Measurements from ENCODE around the gene CRAMP1. TPM values are rescaled to one million over a fixed set of nuclear protein-coding genes. Genes with fewer than 3 reads are reported as not detected.

CRAMP1 gene
- total RNA-seq, 2 donors from 2014 or later, result 16.5 to 19.5 TPM

DNA sequence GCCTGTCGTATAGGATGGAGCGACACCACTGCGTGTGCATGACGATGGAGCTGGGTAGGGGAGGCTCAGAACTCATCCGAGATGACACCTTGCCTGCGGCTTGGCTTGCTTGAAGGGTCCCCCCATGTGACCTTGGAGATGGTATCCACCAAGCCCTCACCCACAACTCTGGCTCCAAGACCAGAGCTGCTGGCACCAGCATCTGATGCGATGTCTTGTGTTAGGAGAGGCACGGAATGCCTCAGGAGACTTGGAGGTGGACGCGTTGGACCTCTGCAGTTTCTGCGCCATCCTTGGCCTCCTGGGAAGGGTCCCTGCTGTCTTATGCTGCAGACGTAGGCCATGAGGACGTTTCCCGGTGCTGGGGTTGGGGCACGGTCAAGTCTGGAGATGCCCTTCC, 7.8 kb downstream of the CRAMP1 start:
- ATAC-seq, result no peak
- DNase-seq (ENCODE audit: low spot score in 2 of 2), result no peak
- Mint-ChIP-seq H3K27ac (peak overlapping the region in 1 of 2 donors; percentile 8), H3K36me3 (peaks cover 3 to 9% of the 10 kb centered on the region in 2 donors), H3K9me3 (no peaks in the 10 kb centered on the region)

DNA sequence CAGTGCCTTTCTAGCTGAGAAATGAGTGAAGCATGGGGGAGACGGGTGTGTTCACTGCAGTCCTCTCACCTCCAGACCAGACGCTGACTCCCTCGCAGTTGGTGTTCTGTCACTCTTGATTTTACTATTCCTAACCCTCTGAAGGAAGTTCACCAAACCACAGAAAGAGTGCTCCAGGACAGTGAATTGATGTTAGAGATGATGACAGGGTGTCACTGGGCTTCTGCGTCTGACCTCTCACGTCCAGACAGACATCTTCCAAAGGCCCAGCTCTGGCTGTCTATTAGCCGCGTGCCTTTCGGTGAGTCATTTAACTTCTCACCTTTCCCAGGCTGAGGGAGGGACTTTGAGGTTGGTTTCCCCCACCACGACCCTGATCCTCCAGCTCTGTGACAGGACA, 8.2 kb downstream of the CRAMP1 start:
- peaks cover 0 to 5% of the 10 kb centered on the region in 2 donors for H3K36me3 Mint-ChIP-seq
- DNase-seq (ENCODE audit: low spot score in 2 of 2), result peak in 1 of 2 donors; percentile 6
- ATAC-seq, result peak; percentile 81 to 88
- no peak overlapping the region for H3K27ac Mint-ChIP-seq
- no peaks in the 10 kb centered on the region for H3K9me3 Mint-ChIP-seq

DNA sequence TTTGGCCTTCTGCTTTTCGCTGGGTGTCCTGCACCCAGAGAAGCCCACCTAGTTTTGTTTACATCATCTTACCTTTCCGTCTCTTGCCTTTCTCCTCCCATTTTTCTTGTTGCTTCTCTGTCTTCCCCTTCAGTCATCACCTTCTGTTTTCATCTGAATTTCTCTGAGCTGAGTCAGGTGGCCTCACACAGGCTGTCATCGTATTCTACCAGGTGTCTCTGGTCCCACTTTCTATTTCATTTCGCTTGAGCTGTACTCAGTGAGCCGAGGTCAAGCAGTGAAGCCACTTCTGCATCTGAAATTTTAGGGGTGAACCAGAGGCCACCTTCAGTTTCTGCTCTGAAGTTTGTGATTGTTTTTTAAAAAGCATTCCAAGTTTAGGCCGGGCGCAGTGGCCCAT, 9.7 kb downstream of the CRAMP1 start:
- DNase-seq (ENCODE audit: low spot score in 2 of 2), result no peak
- Mint-ChIP-seq H3K9me3 (no peaks in the 10 kb centered on the region), H3K36me3 (peaks cover 0 to 3% of the 10 kb centered on the region in 2 donors), H3K27ac (no peak overlapping the region)
- ATAC-seq, result no peak

DNA sequence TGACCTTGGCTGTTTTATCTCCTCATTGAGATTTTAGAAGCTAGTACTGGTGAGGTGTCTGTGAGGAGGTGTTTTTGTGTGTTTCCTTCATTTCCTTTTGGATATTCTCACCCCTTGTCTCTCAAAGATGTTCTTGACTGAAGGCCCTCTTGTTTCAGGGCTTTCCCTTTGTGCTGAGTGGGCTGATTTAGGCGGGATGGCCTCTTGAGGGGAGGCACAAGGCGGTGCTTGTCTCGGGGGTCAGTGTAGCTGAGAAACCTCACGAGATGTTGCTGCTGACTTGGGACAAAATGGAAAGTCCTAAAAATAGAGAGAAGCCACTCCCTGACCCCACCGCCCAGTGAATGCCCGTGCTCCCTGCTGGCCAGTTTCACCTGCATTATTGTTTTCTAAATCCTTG, 14.2 kb downstream of the CRAMP1 start:
- Mint-ChIP-seq H3K27ac (peak overlapping the region in 1 of 2 donors; percentile 66), H3K36me3 (peaks cover 0 to 7% of the 10 kb centered on the region in 2 donors), H3K9me3 (no peaks in the 10 kb centered on the region)
- DNase-seq (ENCODE audit: low spot score in 2 of 2), result no peak
- ATAC-seq, result no peak

DNA sequence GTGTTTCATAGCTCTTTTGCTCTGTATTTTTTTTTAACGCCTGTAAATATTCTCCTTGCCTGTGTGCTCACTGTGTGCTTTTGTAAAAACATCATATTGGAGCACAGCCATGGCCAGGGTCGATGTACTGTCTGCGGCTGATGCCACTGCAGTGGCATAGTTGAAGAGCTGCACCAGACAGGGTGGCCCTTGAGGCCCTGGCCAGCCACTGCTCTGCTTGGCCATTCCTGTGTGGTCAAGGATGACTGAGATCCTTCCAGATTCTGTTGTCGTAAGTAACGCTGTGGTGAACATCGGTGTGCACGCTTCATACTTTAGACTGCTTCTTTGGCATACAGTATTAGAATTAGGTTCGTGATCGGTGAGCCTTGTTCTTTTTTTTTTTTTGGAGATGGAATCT, 14.6 kb downstream of the CRAMP1 start:
- Mint-ChIP-seq H3K27ac (peak overlapping the region in 1 of 2 donors; percentile 66), H3K36me3 (peaks cover 0 to 7% of the 10 kb centered on the region in 2 donors), H3K9me3 (no peaks in the 10 kb centered on the region)
- DNase-seq (ENCODE audit: low spot score in 2 of 2) (no peak), ATAC-seq (no peak)

DNA sequence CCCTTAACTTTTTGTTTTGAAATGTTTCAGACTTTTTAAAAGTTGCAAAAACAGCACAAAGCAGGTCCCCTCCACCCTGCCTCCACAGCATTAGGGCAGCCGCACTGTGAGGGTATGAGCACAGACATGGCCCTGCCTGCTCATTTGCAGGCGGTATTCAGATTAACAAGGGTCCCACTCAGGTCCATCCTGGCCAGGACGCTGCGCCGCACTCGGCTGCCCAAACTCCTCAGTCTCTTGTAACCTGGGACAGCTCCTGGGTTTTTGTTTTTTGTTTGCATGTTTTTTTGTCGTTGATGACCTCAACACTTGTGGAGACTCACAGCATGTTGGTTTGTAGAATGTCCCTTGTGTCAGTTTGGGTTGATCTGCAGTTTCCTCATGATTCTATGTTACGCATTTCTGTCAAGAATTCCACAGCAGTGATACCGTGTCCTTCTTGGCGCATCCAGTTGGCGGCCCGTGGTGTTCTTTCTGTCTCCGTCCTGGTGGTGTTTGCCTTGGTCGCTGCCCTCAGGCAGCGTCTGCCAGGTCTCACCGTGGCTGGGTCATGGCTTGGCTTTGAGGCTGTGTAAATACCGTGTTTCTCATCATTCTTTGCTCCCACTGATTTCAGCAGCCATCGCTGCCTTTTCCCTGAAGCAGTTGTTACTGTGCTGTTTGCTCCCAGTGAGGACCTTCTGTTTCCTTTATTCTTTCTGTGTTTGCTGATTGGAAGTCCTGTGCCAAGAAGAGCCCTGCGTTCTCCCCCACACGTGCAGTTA, 18.5 kb downstream of the CRAMP1 start:
- Mint-ChIP-seq H3K36me3 (peaks cover 5 to 12% of the 10 kb centered on the region in 2 donors), H3K27ac (no peak overlapping the region), H3K9me3 (no peaks in the 10 kb centered on the region)
- ATAC-seq (no peak), DNase-seq (ENCODE audit: low spot score in 2 of 2) (no peak)

DNA sequence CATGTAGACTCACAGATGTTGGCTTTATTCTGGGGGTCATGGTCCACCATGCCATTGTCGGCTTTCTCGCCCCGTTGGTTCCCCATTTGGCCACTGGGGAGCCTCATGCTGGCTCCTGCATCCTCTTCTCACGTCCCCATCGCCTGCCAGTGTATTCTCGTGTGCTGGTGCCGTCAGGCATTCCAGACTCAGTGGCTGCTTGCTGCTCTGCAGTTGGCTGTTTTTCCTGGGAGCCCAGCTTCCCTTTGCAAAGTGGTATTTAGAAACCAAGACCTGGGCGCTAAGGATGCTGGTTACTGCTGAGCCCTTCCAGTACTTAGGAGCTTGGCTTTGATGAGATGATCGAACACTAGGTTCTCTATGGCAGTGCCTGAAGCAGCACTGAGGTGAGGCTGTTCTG, 19.1 kb downstream of the CRAMP1 start:
- Mint-ChIP-seq H3K36me3 (peaks cover 5 to 12% of the 10 kb centered on the region in 2 donors), H3K9me3 (no peaks in the 10 kb centered on the region), H3K27ac (no peak overlapping the region)
- no peak for ATAC-seq
- DNase-seq (ENCODE audit: low spot score in 2 of 2), result no peak

DNA sequence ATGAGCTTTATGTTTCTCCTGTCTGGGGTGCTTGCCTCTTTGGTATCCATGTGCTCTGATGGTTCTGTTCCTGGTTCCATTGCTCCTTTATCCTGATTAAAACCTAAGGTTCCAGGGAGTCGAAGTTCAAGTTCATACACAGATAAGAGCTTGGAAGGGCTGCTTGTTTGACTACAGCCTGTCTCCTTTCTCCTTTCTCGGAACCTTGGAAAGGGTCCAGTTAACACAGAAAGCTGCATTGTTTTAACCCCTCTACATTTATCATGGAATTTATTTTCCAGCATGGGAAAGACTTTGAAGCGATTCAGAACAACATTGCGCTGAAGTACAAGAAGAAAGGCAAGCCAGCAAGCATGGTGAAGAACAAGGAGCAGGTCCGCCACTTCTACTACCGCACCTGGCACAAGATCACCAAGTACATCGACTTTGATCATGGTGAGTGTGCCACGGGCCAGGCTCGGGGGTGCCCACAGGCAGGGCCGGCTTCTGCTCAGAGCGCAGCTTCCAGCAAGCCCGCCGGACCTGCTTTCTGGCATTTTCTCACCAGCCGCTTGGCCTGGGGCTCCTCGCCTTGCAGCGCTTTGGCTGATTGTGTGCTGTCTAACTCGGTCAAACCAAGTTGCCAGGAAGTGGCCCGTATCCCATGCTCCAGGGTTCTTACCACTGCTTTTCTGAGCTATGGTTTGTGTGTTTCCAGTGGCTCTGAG, 19.9 kb downstream of the CRAMP1 start:
- DNase-seq (ENCODE audit: low spot score in 2 of 2) (no peak), ATAC-seq (no peak)
- Mint-ChIP-seq H3K36me3 (peaks cover 5 to 6% of the 10 kb centered on the region in 2 donors), H3K27ac (no peak overlapping the region), H3K9me3 (no peaks in the 10 kb centered on the region)

DNA sequence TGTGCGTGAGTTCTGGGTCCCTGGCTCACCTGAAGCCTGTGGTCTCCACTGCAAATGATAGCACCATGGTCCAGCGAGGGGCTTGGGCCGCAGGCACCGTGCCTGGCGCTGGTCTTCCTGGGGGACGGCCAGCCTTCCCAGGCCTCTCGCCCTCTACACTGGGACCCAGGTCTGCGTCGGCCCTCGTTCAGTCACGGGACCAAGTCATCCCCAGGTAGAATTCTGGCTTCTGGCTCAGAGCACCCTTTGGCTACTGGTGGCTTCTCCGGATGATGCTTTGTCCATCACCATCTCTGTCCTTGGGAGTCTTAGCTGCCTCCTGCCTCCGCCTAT, 20.4 kb downstream of the CRAMP1 start:
- Mint-ChIP-seq H3K36me3 (peaks cover 5% of the 10 kb centered on the region in 2 donors), H3K9me3 (no peaks in the 10 kb centered on the region), H3K27ac (no peak overlapping the region)
- ATAC-seq (no peak), DNase-seq (ENCODE audit: low spot score in 2 of 2) (no peak)

DNA sequence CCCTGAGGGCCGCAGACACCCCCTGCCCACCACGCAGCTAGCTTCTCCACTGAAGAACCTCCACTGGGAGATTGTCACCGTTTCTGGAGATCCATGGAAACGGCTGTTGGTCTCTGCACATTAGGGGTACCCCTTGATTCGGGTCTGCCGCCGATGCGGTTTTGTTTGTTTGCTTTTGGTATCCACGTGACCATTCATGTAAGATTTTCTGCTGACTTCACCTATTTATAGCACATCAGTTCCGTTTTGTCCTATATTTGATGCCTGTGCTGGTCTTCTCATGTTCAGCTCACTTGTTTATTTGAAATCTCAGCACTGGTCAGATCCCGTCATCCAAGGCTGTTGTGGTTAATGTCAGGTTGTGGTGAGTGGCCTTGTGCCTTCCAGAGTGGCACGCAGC, 21.1 kb downstream of the CRAMP1 start:
- no peak for DNase-seq (ENCODE audit: low spot score in 2 of 2)
- Mint-ChIP-seq H3K36me3 (peaks cover 5% of the 10 kb centered on the region in 2 donors), H3K9me3 (no peaks in the 10 kb centered on the region), H3K27ac (peak overlapping the region in 1 of 2 donors; percentile 55)
- ATAC-seq, result no peak

DNA sequence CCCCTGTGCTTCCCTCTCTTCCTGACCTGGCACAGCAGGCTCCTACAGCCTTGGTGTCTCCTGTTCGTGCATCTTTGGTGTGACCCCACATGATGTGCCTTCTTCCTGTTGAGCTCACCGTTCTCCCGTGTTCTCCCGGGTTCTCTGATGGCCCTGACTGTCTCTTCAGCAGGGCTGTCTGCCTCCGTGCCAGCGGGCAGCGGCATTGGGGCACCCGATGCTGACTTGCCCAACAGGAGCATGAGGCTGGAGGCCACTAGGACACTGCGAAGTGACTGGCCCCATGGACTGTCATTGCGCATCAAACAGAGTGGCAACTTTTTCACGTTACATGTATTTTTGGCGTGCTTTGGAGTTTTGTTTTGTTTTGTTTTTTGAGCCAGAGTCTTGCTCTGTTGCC, 22.4 kb downstream of the CRAMP1 start:
- Mint-ChIP-seq H3K27ac (peak overlapping the region; percentile 55 to 68), H3K9me3 (no peaks in the 10 kb centered on the region), H3K36me3 (peaks cover 5% of the 10 kb centered on the region in 2 donors)
- ATAC-seq, result no peak
- DNase-seq (ENCODE audit: low spot score in 2 of 2), result no peak

DNA sequence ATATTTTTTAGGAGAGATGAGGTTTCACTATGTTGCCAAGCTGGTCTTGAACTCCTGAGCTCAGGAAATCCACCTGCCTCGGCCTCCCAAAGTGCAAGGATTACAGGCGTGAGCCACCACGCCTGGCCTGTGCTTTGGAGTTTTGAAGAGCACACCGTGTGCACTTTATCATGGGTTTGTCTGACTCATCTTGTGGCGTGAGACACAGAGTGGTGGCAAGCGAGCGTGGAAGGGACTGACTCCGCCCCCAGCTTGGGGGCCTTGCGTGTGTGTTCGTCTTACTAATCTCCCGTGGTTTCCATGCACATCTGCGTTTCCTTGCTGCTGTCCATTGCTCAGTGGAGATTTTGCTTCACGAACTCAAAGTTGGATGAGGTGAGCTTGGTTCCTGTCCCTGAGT, 22.9 kb downstream of the CRAMP1 start:
- H3K27ac Mint-ChIP-seq, result no peak overlapping the region
- ATAC-seq, result peak in 1 of 2 donors; percentile 44
- peaks cover 5% of the 10 kb centered on the region in 2 donors for H3K36me3 Mint-ChIP-seq
- no peak for DNase-seq (ENCODE audit: low spot score in 2 of 2)
- no peaks in the 10 kb centered on the region for H3K9me3 Mint-ChIP-seq

DNA sequence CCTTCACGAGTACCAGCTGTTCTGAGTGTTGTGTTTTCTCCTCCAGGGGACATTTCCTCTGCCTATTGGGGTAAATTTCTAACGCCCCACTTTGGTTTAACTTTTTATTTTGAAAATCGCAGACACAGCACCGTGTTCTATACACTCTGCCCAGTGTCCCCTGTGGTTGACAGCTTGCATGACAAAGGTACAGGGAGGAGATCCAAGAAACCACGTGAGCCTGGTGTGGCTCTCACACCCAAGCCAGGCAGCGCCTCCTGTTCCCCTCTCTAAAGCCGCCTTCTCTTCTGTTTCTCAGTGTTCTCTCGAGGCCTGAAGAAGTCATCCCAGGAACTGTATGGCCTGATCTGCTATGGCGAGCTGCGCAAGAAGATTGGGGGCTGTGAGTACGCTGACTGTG, 25.4 kb downstream of the CRAMP1 start:
- Mint-ChIP-seq H3K9me3 (no peaks in the 10 kb centered on the region), H3K36me3 (peaks cover 5% of the 10 kb centered on the region in 2 donors), H3K27ac (no peak overlapping the region)
- no peak for DNase-seq (ENCODE audit: low spot score in 2 of 2)
- ATAC-seq, result no peak

DNA sequence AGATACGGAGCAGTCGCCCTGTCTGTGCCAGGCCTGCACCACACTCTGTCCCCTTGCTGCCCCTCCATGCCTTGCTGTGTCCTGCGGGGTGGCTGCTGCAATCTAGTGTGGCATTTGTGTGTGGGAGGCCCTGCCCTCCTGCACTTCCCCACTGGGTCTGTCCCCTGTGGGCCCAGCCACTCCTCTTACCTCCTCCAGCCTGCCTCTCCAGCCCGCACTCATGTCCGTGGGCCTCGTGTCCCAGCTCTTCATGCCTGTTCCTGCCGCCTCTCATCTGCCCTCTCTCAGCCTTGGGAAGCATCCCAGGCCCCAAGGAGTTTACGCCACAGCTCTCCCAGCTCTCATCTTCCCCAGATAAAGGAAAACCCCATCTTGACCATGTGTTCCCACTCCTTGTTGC, 26.6 kb downstream of the CRAMP1 start:
- DNase-seq (ENCODE audit: low spot score in 2 of 2) (no peak), ATAC-seq (no peak)
- Mint-ChIP-seq H3K27ac (no peak overlapping the region), H3K36me3 (peaks cover 1 to 5% of the 10 kb centered on the region in 2 donors), H3K9me3 (no peaks in the 10 kb centered on the region)

DNA sequence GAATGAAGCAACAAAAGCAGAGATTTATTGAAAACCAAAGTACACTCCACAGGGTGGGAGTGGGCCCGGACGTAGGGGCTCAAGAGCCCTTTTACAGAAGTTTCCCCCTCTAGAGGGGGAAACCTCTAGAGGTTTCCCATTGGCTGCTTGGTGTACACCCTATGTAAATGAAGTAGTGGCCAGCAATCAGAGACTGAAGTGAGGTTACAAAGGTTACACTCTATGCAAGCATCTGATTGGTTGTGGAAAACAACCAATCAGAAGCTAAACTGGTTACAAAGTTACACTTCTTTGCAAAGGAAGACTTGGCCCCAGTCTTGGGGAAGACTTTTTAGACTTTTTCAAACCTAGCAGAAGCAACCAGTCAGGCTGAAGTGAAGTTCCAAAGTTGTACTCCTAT, 27.1 kb downstream of the CRAMP1 start:
- H3K27ac Mint-ChIP-seq, result no peak overlapping the region
- H3K36me3 Mint-ChIP-seq, result peaks cover 0 to 4% of the 10 kb centered on the region in 2 donors
- DNase-seq (ENCODE audit: low spot score in 2 of 2) (no peak), ATAC-seq (no peak)
- H3K9me3 Mint-ChIP-seq, result no peaks in the 10 kb centered on the region

DNA sequence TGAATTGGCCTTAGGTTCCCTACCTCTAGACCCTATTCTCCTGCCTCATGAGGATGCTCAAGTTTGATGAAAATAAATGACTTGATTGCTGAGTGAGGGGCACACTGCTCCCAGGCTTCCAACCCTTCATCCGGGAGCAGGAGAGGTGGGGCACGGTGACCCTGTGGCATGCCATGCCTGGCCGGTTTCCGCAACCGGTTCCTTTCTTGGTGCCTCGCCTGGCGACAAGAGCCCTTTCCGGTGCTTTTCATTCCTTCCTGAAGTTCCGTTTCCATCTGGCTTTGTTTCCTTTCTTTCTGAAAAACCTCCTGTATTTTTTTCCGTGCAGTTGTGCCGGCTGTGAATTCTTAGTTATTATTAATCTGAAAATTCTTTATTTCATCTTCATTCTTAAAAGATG, 27.7 kb downstream of the CRAMP1 start:
- H3K36me3 Mint-ChIP-seq, result no peaks in the 10 kb centered on the region
- no peak overlapping the region for H3K27ac Mint-ChIP-seq
- ATAC-seq (no peak), DNase-seq (ENCODE audit: low spot score in 2 of 2) (no peak)
- H3K9me3 Mint-ChIP-seq, result no peaks in the 10 kb centered on the region

DNA sequence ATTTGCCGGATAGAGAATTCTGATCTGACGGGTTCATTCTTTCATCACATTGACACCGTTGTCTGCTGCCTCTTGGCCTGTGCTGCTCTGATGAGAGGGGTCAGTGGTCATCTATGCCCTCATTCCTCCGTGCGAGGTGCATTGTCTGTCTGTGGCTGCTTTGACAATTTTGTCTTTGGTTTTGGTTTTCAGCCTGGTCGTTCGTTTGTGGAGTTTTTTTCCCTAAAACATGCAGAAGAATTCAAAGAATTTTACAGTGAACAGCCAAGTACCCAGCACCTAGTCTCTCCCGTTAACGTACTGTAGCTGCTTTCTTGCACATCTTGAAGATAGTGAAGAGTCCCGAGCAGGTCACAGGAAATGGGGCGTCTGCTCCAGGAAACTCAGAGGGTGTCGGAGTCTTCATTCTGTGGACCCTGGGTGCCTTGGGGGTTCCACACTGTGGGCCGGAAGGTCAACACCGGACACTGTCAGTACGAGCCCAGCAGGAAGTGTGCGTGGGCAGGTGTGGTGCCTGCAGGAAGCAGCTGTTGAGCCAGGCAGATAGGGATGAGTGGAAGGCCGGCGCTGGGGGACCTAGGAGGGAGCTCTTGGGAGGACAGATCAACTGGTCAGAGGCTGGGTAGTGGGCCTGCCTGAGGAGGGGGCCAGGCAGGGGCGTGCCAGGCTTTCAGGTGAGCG, 28.2 kb downstream of the CRAMP1 start:
- no peak for DNase-seq (ENCODE audit: low spot score in 2 of 2)
- Mint-ChIP-seq H3K9me3 (no peaks in the 10 kb centered on the region), H3K27ac (peak overlapping the region in 1 of 2 donors; percentile 57), H3K36me3 (peaks cover 0 to 2% of the 10 kb centered on the region in 2 donors)
- ATAC-seq, result no peak
